GM13976 (cell line): ENCODE results near the gene RAB10.

Experiments
- DNase-seq: peaks from one replicate; pipeline ENCODE4 v3.0.0; 2012; ENCODE audit warnings: low spot score
- CTCF ChIP-seq: IDR thresholded peaks from 2 replicates; pipeline ENCODE4 v1.5.1; 2012; ENCODE audit warnings: borderline replicate concordance, mild to moderate bottlenecking; ENCODE audit not compliant: insufficient read depth; ENCODE audit errors: extremely low read depth, missing control alignments, control extremely low read depth
- in situ Hi-C: fragments of 300-500 bp; cut with MboI; formaldehyde crosslinking; loops from one replicate; pipeline ENCODE4 v1.12.0; 2022; ENCODE audit warnings: low sequenced_read_pairs, mixed read lengths, inconsistent platforms; ENCODE audit not compliant: unreplicated experiment

The RAB10 gene

GRCh38 chr2:26144031-26144430 is 110.1 kb downstream of the RAB10 start:
- no peak for DNase-seq
- TF ChIP-seq CTCF: no peak
- in situ Hi-C loops: loop anchor here (10.0 kb wide), 1 partner anchor 149 kb away; no protein-coding TSS in a partner anchor

GRCh38 chr2:26144953-26145680 is 111.2 kb downstream of the RAB10 start:
- in situ Hi-C loops: loop anchor here (10.0 kb wide), 1 partner anchor 150 kb away; no protein-coding TSS in a partner anchor
- DNase-seq: peak; percentile 72
- peak; percentile 55 for TF ChIP-seq CTCF

DNA sequence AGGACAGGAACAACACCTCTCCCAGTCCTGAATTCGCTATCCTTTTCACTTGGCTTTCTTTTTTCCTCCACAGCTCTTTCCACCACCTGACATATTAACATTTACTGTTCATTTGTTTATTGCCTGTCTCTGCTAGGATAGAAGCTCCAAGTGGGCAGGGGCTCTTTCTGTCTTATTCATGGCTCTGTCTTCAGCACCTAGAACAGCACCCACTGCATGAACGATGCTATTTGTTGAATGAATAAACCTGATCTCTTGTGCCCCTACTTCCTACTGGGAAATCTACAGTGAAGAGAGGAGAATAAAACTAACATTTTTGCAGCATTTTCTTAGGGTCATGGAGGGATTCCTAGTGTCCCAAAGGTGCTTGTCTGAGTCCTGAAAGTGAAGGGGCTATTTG is 114.6 kb downstream of the RAB10 start:
- TF ChIP-seq CTCF: no peak
- in situ Hi-C loops: loop anchor here (10.0 kb wide), 1 partner anchor 154 kb away; no protein-coding TSS in a partner anchor

GRCh38 chr2:26150243-26150642 is 116.4 kb downstream of the RAB10 start:
- DNase-seq: no peak
- TF ChIP-seq CTCF: no peak
- in situ Hi-C loops: no loop called here

More for the DNA sequence above, 114.6 kb downstream of the RAB10 start:
- no peak for DNase-seq

- in situ Hi-C loops: no loop called here
- TF ChIP-seq CTCF: no peak
- no peak for DNase-seq
These were observed 123.7 kb downstream of the RAB10 start for GRCh38 chr2:26157580-26157979.

DNA sequence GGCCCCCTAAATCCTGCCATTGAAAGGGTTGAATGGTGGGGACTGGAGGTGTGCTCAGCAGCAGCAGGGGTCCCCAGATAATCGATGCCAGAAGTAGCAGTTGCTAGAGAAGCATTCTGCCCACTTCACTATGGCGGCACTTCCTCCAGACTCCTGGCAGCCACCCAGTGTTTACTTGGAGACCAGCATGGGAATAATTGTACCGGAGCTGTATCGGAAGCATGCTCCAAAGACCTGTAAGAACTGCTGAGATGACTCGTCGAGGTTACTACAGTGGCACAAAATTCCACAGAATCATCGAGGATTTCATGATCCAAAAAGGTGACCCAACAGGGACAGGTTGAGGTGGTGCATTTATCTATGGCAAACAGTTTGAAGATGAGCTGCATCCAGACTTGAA is 128.0 kb downstream of the RAB10 start:
- TF ChIP-seq CTCF: no peak
- in situ Hi-C loops: no loop called here
- no peak for DNase-seq

DNA sequence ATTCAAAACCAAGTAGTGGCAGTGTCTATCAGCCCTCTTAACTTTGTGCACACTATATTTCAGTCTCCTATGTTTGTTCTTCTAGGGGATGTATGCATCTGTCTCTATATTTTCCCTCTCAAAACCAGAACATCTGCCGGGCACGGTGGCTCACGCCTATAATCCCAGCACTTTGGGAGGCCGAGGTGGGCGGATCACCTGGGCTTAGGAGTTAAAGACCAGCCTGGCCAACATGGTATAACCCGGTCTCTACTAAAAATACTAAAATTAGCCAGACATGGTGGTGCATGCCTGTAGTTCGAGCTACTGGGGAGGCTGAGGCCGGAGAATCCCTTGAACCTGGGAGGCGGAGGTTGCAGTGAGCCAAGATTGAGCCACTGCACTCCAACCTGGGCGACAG is 129.1 kb downstream of the RAB10 start:
- no peak for DNase-seq
- in situ Hi-C loops: no loop called here
- TF ChIP-seq CTCF: no peak
